ENCODE measurements around the gene CALY.

- TF ChIP-seq TARDBP (IDR thresholded peaks at IDR 0.05), result no peak
- TF ChIP-seq NFRKB (IDR thresholded peaks at IDR 0.05), result no peak
- TF ChIP-seq ELF4 (IDR thresholded peaks at IDR 0.05), result no peak
- no peak for TF ChIP-seq L3MBTL2 (conservative IDR thresholded peaks at IDR 0.05)
- TF ChIP-seq CTBP1 (IDR thresholded peaks at IDR 0.05; ENCODE audit: borderline replicate concordance), result no peak
- no peak for TF ChIP-seq SP1 (IDR thresholded peaks at IDR 0.05)
- no peak for TF ChIP-seq SUZ12 (IDR thresholded peaks at IDR 0.05)
- no peak for TF ChIP-seq BHLHE40 (IDR thresholded peaks at IDR 0.05; ENCODE audit: borderline replicate concordance)
- TF ChIP-seq HDGF (IDR thresholded peaks at IDR 0.05; ENCODE audit: borderline replicate concordance), result no peak
- no peak for TF ChIP-seq FOXA1 (IDR thresholded peaks at IDR 0.05)
- TF ChIP-seq FOXK2 (IDR thresholded peaks at IDR 0.05), result no peak
- no peak for TF ChIP-seq PKNOX1 (IDR thresholded peaks at IDR 0.05)
- no peak for TF ChIP-seq FOXM1 (IDR thresholded peaks at IDR 0.05; ENCODE audit: borderline replicate concordance)
Observed at GRCh38 chr10:133366130-133366478, 29.4 kb upstream of the CALY start.
